HK-2 (cell line): Measurements from ENCODE around the gene RBM10.
A peak's percentile ranks its signal among the peaks of the same experiment; 100 is the strongest.

Experiments used
- DNase-seq: peaks from one replicate; pipeline ENCODE4 v3.0.0-alpha.2; 2018; ENCODE audit not compliant: unreplicated experiment

Gene RBM10

DNA sequence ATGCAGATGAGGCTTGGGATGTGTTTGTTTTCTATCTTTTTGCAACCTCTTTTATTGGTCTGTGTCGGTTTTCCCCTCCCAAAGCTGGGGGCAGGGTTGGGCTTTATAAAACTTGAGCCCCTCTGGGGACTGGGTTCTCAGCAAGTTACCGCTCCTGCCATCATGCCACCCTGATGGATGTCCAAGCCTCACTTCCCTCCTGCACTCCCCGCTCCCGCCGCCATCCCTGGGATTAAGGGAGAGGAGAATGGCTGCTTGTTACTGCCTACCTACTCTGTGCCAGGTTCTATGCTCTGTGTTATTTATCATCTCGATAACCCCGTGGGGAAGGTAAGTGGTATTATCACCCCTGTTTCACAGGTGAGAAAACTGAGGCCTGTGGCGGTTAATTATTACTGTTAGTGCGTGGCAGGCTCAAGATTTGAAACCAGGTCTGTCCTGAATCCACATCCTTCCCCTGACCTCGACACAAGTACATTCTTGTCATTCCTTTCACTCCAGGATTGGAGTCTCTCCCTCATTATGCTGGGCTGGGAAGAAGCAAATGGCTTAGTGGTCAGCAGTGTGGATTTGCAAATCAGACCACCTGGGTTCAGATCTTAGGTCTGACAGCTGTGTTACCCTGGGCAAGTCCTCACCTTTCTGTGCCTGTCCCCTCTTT is 53.1 kb downstream of the RBM10 start:
- no peak for DNase-seq

DNA sequence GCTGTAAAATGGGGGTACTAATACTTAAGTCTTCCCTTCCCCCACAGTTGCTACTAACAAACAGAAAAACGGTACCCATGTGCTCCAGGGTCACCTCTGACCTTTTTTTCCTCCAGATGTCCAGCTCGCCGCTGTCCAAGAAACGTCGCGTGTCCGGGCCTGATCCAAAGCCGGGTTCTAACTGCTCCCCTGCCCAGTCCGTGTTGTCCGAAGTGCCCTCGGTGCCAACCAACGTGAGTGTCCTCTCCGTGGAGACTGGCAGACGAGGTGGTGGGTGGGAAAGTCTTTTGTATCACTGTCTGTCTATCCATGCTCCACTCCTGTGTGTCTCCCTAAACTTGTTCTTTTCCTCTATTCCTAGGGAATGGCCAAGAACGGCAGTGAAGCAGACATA is 53.7 kb downstream of the RBM10 start:
- DNase-seq, result no peak

DNA sequence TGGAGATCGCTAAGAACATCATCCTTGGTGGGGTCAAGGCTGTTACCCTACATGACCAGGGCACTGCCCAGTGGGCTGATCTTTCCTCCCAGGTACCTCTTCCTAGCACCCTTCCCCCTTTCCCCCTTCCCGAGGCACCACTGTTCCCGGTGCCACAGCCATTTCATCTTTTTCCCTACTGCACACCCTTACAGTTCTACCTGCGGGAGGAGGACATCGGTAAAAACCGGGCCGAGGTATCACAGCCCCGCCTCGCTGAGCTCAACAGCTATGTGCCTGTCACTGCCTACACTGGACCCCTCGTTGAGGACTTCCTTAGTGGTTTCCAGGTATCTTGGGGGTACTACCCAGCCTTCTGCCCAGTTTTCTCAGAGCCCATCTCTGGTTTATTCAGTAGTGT is 54.3 kb downstream of the RBM10 start:
- DNase-seq, result no peak

DNA sequence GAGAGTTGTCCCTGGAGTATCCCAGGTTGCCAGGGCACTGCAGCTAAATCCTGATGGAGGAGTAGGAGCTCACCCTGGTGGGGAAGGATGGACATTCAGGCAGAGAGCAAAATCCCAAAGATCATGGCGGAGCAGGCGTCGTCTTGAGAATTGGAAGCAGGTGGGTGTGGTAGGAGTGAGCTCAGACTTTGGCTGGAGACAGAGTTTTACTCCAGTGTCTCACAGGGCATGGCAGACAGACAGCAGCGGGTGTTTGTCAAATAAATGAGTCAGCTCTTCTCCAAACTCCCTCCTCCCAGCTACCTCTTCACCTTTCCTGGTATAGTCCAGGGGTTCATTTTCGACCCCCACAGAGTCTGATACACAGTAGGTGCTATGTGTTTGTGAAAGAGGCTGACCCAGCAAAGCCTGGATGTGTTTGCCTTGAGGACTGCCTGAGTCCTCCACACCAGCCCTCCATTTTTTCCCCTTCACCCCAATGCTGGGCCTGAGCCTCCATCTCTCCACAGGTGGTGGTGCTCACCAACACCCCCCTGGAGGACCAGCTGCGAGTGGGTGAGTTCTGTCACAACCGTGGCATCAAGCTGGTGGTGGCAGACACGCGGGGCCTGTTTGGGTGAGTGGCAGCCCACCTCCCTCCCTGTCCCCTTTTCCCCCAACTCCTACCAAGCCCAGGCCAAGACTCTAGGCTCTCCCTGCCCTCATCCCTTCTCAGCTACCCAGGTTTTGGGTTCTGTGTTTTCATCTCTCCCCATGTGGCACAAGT is 55.5 kb downstream of the RBM10 start:
- DNase-seq, result no peak

DNA sequence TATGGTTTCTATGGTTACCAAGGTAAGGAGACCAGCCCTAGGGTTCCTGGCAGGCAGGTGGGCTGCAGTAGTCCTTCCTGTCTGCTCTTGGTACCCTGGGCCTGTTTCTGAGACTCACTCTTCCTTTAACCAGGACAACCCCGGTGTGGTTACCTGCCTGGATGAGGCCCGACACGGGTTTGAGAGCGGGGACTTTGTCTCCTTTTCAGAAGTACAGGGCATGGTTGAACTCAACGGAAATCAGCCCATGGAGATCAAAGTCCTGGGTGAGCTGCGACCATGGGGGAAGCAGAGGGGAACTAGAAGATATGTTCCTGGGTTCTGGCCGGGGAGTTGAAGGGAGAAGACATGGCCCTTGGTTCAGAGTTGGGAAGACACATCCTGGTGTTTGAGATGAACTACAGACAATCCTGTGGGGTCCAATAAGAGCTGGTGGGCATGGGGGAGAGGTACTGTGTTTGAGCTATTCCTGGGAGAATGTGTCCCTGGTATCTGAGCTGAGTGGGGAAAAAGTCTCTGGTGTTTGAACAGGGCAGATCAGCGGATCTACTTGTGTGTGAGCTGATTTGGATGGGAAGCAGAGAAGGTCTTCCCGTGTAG is 56.4 kb downstream of the RBM10 start:
- no peak for DNase-seq

DNA sequence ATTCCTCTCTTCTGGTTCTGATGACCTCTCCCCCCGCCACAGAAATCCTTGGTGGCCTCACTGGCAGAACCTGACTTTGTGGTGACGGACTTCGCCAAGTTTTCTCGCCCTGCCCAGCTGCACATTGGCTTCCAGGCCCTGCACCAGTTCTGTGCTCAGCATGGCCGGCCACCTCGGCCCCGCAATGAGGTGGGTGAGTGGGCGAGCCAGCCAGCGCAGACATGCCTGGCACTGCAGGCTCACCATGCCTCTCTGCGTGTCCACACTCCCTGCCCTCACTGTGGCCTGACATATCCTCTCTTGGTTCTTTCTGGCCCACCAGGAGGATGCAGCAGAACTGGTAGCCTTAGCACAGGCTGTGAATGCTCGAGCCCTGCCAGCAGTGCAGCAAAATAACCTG is 57.3 kb downstream of the RBM10 start:
- no peak for DNase-seq

DNA sequence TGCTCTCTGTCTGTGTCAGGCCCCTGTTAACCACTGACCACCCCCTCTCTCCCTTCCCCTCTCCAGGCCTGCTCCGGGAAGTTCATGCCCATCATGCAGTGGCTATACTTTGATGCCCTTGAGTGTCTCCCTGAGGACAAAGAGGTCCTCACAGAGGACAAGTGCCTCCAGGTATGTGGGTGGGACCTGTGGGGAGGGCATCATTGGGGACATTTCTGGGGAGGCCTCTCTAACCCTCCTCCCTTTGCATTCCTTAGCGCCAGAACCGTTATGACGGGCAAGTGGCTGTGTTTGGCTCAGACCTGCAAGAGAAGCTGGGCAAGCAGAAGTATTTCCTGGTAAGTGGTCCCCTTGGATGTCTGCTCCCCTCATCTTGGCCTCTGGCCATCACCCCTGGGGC is 57.9 kb downstream of the RBM10 start:
- no peak for DNase-seq

DNA sequence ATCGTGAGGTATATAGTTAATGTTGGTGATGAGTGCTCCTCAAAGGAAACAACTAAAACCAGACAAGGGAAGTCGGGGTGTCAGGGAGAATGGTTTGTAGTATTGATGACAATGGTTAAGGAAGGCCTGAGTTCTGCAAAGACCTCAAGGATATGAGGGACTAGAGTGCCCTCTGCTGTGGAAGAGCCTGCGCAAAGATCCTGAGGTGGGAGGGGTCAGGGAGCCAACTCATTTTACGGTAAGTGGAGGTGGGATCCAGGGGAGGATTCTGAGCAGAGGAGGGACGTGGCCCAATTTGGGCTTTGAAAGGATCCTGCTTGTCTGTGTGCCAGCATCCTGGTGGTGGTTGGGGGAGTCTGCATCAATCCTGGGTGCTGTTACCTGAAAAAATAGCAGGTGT is 59.9 kb downstream of the RBM10 start:
- DNase-seq, result no peak

DNA sequence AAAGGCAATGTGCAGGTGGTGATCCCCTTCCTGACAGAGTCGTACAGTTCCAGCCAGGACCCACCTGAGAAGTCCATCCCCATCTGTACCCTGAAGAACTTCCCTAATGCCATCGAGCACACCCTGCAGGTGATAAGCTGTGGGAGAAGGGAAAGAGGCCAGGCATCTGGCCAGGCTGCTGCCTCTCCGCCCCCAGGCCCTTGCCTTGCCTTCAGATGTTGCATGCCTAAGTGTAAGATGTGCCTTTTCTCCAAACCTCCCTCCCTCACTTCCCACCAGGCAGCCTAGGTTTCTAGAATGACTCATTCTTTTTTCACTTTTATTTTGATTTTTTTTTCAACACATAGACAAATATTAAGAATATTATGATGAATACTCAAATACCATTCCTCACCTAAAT is 61.3 kb downstream of the RBM10 start:
- no peak for DNase-seq

DNA sequence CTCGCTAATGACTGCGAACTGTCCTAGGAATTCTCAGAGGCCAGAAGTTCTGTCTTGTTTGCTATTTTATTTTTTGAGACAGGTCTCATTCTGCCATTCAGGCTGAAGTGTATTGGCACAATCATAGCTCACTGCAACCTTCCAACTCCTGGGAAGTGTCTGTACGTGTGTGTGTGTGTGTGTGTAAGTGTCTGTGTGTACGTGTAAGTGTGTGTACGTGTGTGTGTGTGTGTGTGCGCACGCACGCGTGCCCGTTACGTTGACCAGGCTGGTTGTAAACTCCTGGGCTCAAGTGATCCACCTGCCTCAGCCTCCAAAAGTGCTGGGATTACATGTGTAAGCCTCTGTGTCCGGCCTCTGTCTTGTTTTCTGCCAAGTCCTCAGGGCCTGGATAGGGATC is 63.1 kb downstream of the RBM10 start:
- DNase-seq, result no peak

DNA sequence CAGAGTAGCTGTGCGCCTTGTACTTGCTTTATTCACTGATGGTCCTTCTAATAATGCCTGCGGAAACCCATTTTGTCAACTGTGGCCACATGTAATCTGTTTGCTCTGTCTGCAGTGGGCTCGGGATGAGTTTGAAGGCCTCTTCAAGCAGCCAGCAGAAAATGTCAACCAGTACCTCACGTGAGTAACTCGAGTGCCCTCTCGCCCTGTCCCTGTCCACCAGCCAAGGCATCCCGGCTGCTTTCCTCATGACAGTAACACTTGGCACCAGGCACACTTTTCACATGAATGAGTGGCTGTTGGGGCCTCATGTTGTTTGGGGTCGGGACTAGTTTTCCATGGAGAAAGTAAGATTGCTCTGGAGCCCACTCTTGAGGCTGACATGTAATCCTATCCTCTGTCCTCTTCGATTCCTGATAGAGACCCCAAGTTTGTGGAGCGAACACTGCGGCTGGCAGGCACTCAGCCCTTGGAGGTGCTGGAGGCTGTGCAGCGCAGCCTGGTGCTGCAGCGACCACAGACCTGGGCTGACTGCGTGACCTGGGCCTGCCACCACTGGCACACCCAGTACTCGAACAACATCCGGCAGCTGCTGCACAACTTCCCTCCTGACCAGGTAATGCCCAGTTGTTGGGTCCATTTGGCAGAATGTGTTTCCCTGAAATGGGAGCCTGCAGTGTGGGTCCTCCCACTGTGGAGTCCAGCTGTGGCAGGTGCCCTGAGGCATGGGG is 64.7 kb downstream of the RBM10 start:
- no peak for DNase-seq

DNA sequence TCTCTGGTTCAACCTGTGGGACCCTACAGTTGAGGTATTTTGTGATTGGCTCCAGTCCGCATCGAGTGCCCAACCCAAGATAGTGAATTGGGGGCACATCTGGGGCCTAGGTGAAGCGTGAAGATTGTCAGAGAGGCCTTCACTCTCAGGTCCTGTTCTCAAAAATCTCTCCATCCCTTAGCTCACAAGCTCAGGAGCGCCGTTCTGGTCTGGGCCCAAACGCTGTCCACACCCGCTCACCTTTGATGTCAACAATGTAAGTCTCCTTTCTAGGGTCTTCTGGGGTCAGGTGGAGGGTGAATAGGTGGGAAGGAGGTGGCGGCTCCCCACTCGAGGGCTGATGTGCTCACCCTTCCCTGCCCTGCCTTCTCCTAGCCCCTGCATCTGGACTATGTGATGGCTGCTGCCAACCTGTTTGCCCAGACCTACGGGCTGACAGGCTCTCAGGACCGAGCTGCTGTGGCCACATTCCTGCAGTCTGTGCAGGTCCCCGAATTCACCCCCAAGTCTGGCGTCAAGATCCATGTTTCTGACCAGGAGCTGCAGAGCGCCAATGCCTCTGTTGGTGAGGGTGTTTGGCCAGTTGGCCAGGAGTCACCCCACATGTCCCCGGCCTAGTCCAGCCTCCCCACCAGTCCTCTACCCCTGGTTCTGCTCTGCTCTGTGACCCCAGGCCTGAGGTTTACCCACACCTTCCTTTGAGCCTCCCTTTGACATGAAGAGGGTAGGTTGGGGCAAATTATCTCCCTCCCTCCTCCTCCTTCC is 65.8 kb downstream of the RBM10 start:
- no peak for DNase-seq

DNA sequence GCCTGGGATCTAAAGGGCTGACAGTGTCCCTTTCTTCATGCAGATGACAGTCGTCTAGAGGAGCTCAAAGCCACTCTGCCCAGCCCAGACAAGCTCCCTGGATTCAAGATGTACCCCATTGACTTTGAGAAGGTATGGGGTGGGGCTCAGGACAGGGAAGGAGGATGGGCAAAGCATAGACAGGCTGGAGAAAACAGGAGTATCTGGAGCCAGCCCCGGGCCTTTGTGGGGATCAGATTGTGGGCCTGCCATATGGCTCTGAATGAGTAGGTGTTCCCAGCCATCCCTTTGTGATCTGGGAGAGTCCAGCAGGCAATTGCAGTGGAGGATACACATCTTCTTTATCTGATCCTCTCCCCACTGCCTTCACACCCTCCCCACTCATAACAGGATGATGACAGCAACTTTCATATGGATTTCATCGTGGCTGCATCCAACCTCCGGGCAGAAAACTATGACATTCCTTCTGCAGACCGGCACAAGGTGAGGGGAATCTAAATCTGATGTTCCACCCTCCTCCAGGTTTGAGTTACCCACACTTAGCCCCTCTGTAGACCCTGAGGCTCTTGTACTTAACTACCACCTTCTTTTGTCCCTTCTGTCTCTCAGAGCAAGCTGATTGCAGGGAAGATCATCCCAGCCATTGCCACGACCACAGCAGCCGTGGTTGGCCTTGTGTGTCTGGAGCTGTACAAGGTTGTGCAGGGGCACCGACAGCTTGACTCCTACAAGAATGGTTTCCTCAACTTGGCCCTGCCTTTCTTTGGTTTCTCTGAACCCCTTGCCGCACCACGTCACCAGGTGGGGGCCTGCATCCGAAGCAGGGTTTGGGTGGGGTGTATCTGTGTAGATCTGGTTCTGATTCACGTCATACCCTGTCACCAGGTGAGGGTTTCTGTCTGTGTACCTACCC is 67.6 kb downstream of the RBM10 start:
- no peak for DNase-seq

DNA sequence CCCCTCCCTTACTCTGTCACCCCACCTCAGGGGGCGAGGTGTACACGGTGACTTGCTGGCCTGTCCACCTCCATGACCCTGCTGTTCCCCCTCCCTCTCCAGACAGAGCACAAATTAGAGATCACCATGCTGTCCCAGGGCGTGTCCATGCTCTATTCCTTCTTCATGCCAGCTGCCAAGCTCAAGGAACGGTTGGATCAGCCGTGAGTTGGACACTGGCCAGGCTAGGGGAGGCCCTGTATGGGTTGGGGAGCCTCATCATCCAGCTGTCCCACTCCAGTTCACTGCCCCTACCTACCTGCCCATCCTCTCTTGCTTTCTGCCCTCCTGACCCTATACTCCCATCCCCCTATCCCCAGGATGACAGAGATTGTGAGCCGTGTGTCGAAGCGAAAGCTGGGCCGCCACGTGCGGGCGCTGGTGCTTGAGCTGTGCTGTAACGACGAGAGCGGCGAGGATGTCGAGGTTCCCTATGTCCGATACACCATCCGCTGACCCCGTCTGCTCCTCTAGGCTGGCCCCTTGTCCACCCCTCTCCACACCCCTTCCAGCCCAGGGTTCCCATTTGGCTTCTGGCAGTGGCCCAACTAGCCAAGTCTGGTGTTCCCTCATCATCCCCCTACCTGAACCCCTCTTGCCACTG is 69.5 kb downstream of the RBM10 start:
- DNase-seq, result no peak

DNA sequence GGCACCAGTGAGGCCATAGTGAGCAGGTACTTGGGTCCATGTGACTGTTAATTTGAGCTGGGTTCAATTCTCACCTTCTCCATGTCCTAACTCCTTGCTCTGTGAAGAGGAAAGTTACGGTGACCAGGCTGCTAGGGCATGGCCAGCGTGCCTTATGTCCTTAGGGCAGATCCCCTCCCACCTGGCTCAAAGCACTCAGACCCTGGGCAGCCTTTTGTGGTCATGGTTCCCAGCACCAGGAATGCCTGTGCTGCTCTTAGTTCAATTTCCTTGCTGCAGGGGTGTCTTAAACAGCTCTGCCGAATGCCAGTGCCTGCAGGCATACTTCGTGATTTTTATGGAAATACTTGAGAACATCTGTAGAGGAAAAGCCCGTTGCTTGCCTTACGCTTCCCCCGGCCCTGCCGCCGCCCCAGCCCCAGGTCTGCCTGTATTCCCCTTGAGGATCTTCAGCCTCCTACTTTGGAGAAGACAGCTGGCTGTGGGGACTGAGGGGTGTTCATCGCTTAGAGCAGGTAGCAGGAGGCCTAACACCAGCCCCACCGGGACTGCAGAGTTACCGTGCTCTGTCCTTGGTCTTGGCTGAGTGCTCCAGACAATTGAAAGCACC is 70.4 kb downstream of the RBM10 start:
- no peak for DNase-seq

DNA sequence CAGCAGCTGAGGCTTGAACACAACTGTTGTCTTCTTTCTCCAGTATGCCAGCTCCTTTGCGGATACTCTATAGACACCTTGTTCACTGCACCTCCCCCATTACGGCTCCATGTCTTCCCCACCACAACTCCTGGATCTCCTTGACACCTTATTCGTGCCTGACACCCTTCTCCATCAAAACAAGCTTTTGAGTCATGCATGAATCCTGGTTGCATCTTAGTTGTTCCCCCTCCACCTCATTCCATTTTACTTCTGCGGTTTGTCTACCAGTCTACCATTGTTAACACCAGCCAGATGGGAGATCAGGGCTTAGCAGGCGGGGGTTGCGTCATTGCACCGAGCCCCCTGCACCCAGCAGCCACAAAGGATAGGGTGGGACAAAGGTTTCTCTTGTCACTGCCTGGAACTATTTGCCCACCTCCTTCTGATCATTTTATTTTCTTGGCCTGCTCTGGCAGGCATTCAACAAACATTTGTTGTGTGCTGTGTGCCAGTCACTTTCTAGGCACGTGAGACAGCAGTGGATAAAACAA is 71.4 kb downstream of the RBM10 start:
- DNase-seq, result no peak

DNA sequence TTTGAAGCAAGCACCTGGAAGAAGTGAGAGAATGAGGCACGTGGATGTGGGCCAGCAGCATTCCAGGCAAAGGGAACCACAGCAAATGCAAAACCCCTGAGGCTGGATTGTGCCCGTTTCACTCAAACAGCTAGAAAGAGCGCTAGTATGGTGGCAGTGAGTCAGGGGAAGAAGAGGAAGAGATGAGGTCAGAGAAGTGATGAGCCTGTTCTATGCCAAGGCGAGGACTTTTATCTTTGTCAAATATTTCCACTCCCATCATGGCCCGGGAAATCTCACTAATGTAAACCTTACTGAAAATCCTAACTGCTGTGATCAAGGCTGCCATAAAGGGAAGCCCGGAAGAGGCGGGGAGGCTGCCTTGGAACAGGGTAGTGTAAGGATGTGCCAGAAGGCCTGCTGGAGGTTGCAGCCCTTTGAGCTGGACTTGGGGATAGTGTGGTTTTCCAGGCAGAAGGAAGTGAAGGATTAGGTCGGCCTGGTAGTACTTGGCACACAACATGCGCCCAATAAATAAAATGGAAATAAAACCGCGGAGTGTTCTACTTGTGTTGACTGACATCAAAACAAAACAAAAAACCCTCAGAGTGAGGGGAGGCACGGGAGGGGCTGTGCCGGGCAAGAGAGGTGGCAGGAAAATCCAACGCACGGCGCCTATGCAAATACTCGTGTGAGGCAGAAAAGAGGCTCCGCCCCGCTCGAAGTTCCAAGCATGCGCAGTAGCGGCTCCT is 72.3 kb downstream of the RBM10 start:
- peak; percentile 41 for DNase-seq

DNA sequence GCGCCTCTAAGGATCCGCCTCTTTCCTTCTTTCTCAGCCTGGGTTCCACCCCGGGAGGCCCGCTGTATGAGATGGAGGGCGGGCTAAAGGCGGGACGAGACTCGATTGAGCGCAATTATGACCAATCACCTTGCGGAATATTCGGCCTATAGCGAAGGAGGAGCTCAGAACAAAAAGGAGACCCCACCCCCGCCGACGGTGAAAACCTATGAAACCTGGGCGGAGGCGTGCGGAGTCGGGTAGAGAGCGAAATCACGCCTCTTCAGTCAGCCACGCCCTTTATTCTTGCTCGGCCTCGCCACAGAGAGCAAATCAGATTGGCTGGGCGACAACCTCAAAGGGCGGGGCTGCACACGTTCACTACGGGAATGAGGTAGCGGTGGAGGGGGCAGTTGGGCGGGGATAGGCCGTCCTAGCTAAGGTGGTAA is 72.8 kb downstream of the RBM10 start:
- peak; percentile 98 for DNase-seq
